LHCN-M2 (cell line): ENCODE measurements around the gene CNN3. TPM values are rescaled to one million over a fixed set of nuclear protein-coding genes. Genes with fewer than 3 reads are reported as not detected.
"Not testable (repeated sequence)": the region's sequence is repeated elsewhere in the genome, so short reads cannot be mapped to it uniquely, and the experiment has no call there.

Experiments
- DNase-seq: peaks from one replicate; pipeline ENCODE4 v3.0.0-alpha.2; 2012; ENCODE audit warnings: low read depth
- total RNA-seq: library from RNA; depleted of rRNA; stranded (reverse); fragments of >200 nt; gene quantifications from 2 replicates; pipeline ENCODE4 v1.2.3, GENCODE V29; 2014

CNN3 gene
- total RNA-seq, 1 experiment from 2014 or later: 547 TPM

- peak; percentile 80 for DNase-seq
These were observed 23.1 kb upstream of the CNN3 start for GRCh38 chr1:94949681-94950661.

DNA sequence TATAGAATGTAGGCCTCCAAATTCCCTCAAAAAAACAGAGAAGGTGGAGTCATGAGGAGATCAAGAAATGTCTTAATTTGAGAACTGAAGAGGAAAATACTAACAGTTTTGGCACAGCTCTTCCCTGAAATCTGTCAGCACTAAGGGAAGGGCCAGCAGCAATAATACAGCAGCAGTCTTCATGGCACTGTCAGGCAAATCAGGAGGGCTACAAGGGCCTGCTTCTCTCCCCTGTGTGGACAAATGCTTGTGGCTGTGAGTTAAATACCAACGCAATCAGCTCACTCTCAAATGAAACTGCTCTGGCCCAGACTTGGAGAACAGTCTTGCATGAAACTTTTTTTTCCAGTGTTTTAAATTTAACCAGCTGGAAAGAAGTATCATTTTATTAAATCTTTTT lies 20.5 kb upstream of the CNN3 start:
- peak; percentile 69 for DNase-seq

DNA sequence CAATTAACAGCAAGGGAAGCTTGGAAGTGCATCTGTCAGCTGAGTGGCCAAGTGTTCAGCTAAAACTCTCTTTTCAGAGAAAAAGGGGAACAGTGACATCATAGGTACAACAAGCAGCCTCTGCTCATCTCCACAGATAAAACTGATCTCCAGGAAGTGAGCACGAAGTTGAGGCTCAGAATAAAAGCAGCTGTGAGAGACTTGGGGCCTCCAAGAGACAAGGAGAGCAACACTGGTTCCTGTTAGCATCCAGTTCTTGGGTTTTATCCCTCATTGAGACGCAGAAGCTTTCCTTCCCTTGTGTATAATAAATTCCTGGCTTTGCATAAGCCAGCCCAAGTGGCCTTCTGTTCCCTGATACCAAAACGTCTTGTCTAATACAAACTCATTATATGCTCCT lies 20.0 kb upstream of the CNN3 start:
- DNase-seq: no peak

DNA sequence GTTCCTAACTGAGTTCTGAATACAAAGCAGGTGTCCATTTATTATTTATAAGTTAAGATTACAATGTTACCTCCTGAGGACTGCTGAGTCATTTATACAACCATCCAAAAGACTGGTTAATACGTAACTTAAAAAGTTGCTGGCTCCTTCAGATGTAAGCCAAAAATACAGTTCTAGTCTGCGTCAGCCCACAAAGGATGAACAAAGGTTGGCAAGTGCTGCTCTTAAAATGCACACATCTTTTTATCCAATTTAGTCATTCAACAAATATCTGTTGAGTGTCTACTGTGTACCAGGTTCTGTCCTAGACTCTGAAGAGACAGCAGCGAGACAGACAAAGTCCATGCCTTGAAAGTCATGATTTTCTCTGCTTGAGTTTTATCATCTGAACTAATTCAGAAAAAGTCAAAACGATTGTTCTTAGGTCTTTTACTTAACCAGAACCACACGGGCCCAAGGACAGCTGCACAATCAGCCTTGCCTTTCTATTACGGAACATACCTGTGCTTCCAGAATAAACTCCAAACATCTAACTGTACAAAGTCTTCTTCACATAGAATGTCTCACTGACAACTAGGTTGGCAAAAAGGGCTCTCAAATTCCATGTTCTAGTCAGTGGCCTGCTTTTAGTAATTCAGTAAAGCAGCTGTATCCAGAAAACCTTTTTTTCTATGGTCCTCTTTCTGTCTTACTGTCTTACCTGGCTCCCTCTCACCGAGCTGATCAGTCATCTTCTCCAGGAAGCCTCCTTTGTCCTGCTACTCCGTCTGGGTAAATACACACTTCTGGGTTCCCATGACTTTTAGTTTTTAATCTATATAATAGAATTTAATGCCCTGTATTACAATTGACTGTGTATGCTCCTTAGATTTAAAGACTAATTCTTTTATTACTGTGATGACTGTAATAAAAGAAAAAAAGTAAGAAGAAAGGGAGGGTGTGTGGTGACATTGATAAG lies 15.5 kb upstream of the CNN3 start:
- DNase-seq: no peak

DNA sequence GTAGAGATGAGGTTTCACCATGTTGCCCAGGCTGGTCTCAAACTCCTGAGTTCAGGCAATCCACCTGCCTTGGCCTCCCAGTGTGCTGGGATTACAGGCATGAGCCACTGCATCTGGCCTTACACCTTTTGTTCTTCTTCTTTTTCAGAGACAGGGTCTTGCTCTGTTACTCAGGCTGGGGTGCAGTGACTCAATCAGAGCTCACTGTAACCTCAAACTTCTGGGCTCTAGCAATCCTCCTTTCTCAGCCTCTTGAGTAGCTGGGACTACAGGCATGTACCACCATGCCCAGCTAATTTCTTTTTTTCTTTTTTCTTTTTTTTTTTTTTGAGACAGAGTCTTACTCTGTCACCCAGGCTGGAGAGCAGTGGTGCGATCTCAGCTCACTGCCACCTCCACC lies 14.6 kb upstream of the CNN3 start:
- DNase-seq: not testable (repeated sequence)

DNA sequence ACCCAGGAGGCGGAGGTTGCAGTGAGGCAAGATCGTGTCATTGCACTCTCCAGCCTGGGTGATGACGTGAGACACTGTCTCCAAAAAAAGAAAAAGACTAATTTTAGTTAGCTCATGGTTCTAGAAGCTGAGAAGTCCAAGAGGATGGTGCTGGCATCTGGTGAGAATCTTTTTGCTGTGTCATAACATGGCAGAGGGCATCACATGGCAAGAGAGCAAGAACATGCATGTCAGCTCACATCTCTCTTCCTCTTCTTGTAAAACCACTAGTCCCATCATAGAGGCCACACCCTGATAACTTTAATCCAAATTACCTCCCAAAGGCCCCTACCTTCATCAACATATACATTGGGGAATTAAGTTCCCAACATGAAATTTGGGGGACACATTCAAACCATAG lies 13.8 kb upstream of the CNN3 start:
- DNase-seq: no peak

DNA sequence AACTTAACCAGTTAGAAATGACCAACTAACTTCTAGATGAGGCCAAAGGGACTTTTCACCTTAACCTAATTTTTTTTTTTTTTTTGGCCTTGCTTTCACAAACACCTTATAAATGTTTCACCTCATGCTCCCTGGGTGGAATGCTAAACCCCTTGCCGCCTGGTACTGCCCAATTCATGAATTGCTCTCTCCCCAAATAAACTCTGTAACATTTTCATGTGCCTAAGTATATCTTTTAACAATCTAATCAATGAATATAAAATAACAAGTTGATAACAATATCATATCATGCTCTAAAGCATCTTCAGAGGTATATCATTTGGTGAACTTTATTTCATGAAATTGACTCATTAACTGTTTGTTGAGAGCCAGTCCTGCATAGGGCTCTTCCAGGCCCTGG lies 10.9 kb upstream of the CNN3 start:
- DNase-seq: no peak

GRCh38 chr1:94936861-94937620 lies 10.1 kb upstream of the CNN3 start:
- no peak for DNase-seq

DNA sequence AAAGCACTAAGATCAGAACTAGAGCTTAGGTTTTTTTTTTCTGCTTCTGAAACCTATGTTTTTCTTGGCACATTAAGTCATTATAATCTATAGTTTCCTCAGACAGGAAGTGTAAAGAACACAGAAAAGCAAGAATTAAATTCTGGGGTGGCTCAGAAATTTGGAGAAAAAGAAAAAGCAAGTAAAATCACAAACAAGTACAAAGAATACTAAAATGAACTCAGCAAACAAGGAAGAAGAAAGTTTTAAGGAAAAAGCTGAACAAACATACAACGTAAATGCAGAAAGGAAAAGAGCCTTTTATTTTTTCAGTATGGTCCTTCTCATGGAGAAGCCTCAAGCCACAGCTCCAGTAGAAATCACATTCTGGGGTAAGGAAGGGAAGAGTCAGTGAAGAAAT lies 8.6 kb upstream of the CNN3 start:
- no peak for DNase-seq

DNA sequence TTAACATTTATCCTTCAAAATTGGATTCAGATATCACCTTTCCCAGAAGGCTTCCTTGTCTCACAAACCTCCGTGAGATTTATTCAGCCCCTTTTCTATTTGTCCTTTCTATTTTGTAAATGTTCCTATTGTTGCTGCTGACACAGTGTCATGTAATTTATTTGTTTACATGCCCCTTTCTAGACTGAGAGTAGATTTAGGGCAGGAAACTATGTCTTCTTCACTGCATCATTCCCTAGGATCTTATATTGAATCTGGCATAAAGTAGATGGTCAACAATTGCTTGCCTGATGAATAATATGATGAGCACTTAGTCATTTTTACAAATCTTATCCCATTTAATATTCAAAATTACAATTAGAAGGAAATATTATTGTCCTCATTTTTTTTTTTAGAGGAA lies 8.1 kb upstream of the CNN3 start:
- DNase-seq: no peak

DNA sequence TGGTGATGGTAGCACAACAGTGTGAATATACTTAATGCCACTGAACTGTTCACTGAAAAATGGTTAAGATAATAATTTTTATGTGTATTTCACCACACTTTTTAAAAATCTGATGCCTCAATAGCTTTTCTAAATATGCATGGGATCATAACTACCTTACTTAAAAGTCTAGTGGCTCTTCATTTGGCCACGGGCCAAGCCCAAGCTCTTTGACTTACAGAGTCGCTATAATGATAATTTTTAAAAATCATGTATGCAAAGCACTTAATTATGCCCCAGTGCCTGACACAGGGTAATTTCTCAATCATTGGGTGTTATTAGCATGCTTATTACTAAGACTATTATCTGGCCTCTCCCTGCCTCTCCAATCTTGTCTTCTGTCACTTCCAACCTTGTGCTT lies 7.6 kb upstream of the CNN3 start:
- DNase-seq: no peak

DNA sequence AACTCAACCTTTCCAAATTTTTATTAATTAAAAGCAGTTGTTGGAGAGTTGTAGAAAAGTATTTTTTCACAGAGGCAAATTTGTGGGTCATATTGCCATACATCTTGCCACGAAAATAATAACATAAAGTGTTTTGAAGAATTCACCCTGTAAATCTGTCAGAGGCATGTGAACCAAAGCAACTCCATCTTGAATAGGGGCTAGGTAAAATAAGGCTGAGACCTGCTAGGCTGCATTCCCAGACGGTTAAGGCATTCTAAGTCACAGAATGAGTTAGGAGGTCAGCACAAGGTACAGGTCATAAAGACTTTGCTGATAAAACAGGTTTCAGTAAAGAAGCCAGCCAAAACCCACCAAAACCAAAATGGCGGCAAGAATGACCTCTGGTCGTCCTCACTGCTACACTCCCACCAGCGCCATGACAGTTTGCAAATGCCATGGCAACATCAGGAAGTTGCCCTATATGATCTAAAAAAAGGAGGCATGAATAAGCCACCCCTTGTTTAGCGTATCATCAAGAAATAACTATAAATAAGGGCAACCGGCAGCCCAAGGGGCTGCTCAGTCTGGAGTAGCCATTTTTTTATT lies 4.4 kb upstream of the CNN3 start:
- DNase-seq: no peak

DNA sequence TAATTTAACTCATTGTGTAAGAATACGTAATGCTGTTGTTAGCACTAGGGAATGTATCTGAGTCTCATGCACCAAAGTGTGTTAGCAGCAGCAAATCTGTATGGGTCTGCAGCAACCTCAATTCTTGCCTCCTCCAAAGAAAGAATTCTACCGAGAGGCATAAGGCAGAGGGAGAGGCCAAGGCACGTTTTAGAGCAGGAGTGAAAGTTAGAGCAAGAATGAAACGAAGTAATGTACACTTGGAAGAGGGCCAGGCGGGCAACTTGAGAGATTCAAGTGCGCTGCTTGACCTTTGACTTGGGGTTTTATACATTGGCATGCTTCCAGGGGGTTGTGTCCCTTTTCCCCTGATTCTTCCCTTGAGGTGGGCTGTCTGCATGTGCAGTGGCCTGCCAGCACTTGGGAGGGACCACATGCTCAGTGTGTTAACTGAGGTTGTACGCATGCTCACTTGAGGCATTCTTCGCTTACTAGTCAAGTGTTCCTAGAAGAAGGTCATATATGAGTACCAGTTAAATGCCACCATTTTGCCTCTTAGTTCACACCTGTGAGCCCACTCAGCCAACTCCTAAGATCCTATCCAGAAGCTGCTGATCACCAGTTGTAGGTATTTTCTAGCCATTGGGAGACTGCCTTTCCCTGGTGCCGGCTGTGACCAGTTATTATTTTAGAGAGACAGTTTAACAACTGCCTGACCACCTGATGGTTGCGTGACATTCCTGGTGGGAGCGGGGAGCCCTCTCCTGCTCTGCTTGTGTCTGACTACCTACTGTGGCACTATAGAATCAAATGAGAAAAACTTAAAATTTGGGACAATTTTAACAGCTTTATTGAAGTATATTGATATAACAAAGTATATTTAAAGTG lies 2.7 kb upstream of the CNN3 start:
- DNase-seq: peak; percentile 41

GRCh38 chr1:94928293-94928939 lies 1.5 kb upstream of the CNN3 start:
- no peak for DNase-seq

DNA sequence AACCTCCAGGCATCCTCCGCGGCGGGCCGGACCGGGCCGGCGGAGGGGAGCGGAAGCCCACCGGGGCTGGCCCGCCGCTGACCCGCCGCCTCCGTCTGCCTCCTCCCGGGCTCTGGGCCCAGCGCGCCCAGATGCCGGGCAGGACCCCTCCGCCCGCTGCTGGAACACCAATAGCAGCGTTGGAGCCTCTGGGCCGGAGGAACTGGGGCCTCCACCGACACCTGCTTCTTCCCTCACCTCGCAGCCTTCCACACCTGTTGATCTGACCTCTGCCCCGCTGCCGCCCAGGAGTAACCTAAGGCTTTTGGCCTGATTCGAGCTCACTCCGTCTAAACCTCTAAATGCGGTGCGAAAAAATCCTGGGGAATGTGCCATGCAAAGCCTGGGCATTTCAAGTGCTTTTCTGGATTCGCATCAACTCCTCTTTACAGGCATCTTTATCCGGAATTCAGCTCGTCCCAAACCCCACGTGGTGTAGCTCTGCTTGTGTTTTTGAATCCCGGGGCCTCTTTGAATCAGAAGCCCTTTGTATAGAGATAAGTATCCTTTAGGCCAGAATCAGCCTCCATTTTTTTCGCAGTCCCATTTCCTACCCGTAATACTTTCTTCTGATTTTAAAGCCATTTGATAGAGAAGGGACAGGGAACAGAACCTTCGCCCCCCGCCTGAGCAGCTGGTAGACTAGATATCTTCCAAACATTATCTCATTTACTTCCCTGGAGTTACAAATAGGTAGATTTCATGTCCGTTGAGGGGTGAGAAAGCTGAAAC lies 680 bp upstream of the CNN3 start:
- DNase-seq: peak; percentile 73

- DNase-seq: peak; percentile 52
These were observed 590 bp downstream of the CNN3 start for GRCh38 chr1:94926126-94926914.

DNA sequence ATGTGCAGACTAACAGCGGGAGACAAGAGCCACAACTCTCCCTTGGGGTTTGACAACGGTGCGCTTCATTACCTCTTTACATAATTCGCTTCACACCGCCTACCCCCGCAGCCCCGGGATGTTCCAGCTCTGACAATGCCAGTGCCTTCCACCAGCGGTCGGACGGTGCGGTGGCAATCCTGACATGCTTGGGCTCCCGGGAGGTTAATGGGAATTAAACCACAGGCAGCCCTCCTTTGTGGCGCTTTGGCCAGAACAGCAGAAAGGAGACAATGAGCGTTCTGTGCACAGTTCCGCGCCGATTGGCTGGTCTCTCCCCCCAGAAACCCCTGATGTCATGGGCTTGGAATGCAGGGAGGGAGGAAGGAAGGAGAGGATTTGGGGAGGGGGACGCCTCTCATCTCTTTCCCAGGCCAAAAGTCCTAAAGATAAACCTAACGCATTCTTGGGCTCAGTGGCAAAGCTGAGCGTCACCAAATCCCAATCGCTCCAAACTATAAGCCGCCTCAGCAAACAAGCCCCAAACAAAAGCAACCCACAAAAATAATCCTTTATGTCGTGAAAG lies 1.3 kb downstream of the CNN3 start:
- peak; percentile 90 for DNase-seq

GRCh38 chr1:94925004-94925403 lies 1.9 kb downstream of the CNN3 start:
- DNase-seq: no peak
